ENCODE data around the gene AK1.

AK1 gene

DNA sequence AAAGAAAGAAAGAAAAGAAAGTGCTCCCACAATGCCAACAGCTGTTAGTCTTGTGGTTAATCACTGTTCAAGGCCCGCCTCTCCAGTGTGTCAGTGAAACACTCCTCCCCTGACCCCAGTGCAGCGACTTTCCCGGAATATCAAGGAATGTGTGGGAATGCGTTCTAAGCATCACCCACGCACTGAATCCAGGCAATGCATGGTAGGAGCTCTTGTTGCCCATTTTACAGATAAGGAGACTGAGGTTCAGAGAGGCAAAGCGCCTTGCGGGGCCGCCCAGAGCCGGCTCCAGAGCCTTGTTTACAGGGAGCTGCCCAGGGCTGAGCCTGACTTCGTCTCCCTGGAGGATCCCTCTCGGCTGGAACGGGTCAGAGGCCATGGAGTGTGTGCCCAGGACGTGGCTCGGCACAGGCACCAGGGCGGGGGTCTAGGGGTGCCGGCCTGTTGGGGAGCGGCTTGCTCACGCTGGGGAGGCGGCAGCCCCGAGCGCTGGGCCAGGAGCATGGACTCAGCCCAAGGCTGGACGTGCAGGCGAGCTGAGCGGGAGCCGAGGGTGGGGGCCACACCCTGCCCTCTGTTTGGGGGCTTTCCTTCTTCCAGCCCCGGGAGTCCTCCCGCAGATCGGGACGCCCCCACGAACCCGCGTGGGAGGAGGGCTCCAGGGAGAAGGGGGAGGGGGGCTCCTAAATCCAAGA is 21.1 kb upstream of the AK1 start:
- DNase-seq (ENCODE audit: low read depth) = no peak
- no peak for TF ChIP-seq MYC (IDR thresholded peaks at IDR 0.05; ENCODE audit: low read depth, low read length)
- no peak for TF ChIP-seq POLR2A (IDR thresholded peaks at IDR 0.05; ENCODE audit: extremely low read depth, insufficient read length)
- no peak for TF ChIP-seq CTCF (IDR thresholded peaks at IDR 0.05; ENCODE audit: low read depth, low read length)
- TF ChIP-seq, protein P1, sequence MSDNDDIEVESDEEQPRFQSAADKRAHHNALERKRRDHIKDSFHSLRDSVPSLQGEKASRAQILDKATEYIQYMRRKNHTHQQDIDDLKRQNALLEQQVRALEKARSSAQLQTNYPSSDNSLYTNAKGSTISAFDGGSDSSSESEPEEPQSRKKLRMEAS (IDR thresholded peaks at IDR 0.05; ENCODE audit: low read depth, low read length) = no peak
- peak overlapping the region; percentile 55 for H3K4me3 ChIP-seq (ENCODE audit: low read depth, low read length)

DNA sequence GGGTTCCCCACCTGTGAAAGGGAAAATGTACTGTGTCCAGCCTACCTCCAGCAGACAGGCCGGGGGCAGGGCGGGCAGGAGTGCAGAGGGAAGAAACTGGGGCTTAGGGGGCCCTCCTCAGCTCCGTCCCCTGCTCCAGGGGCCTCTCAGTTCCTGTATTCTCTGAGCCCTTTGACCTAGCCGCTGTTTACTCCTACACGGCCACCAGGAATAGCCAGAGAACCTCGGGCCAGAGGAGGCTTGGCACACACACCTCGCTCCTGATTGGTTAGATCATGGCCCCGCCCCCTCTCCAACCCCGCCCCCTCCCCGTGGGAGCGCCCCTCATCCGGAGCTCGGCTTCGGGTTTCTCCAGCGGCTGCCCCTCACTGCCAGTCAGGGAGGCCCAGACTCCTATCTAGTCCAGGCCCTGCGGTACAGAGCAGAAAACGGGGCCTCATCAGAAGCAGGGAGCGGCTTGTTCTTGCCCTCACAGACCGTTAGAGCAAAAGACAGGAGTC is 19.8 kb upstream of the AK1 start:
- H3K4me3 ChIP-seq (ENCODE audit: low read depth, low read length) = no peak overlapping the region
- no peak for TF ChIP-seq CTCF (IDR thresholded peaks at IDR 0.05; ENCODE audit: low read depth, low read length)
- TF ChIP-seq MYC (IDR thresholded peaks at IDR 0.05; ENCODE audit: low read depth, low read length) = no peak
- TF ChIP-seq POLR2A (IDR thresholded peaks at IDR 0.05; ENCODE audit: extremely low read depth, insufficient read length) = no peak
- TF ChIP-seq, protein P1 (IDR thresholded peaks at IDR 0.05; ENCODE audit: low read depth, low read length) = no peak
- DNase-seq (ENCODE audit: low read depth) = peak; percentile 87

- TF ChIP-seq POLR2A (IDR thresholded peaks at IDR 0.05; ENCODE audit: extremely low read depth, insufficient read length) = no peak
- no peak for TF ChIP-seq MYC (IDR thresholded peaks at IDR 0.05; ENCODE audit: low read depth, low read length)
- DNase-seq (ENCODE audit: low read depth) = no peak
Observed at GRCh38 chr9:127896395-127897192, 19.1 kb upstream of the AK1 start.

GRCh38 chr9:127895811-127896210 is 18.3 kb upstream of the AK1 start:
- TF ChIP-seq POLR2A (IDR thresholded peaks at IDR 0.05; ENCODE audit: extremely low read depth, insufficient read length) (no peak), MYC (IDR thresholded peaks at IDR 0.05; ENCODE audit: low read depth, low read length) (no peak), CTCF (IDR thresholded peaks at IDR 0.05; ENCODE audit: low read depth, low read length) (no peak)
- TF ChIP-seq, protein P1 (IDR thresholded peaks at IDR 0.05; ENCODE audit: low read depth, low read length) = no peak
- DNase-seq (ENCODE audit: low read depth) = no peak

More at GRCh38 chr9:127896395-127897192, 19.1 kb upstream of the AK1 start:
- H3K4me3 ChIP-seq (ENCODE audit: low read depth, low read length) = no peak overlapping the region

GRCh38 chr9:127893392-127893791 is 15.9 kb upstream of the AK1 start:
- TF ChIP-seq CTCF (IDR thresholded peaks at IDR 0.05; ENCODE audit: low read depth, low read length) (no peak), MYC (IDR thresholded peaks at IDR 0.05; ENCODE audit: low read depth, low read length) (no peak)
- no peak overlapping the region for H3K4me3 ChIP-seq (ENCODE audit: low read depth, low read length)
- no peak for DNase-seq (ENCODE audit: low read depth)

More at GRCh38 chr9:127895811-127896210, 18.3 kb upstream of the AK1 start:
- no peak overlapping the region for H3K4me3 ChIP-seq (ENCODE audit: low read depth, low read length)

GRCh38 chr9:127892831-127893230 is 15.4 kb upstream of the AK1 start:
- no peak for TF ChIP-seq POLR2A (IDR thresholded peaks at IDR 0.05; ENCODE audit: extremely low read depth, insufficient read length)
- TF ChIP-seq, protein P1 (IDR thresholded peaks at IDR 0.05; ENCODE audit: low read depth, low read length) = no peak
- TF ChIP-seq CTCF (IDR thresholded peaks at IDR 0.05; ENCODE audit: low read depth, low read length) = no peak
- no peak for TF ChIP-seq MYC (IDR thresholded peaks at IDR 0.05; ENCODE audit: low read depth, low read length)
- DNase-seq (ENCODE audit: low read depth) = no peak
- H3K4me3 ChIP-seq (ENCODE audit: low read depth, low read length) = no peak overlapping the region
